Measurements from ENCODE around the gene AMFR. TPM values are rescaled to one million over a fixed set of nuclear protein-coding genes. Genes with fewer than 3 reads are reported as not detected.

Gene AMFR
- total and polyA plus RNA-seq, 2 of the 8 experiments (the other 6 are each of a cell fraction or from before 2014, with no cell fraction given), result 18.6 to 21.7 TPM

GRCh38 chr16:56327071-56327928 is 98.0 kb downstream of the AMFR start:
- H3K18ac ChIP-seq (ENCODE audit: extremely low read depth, low read length), result no peak overlapping the region
- no peaks in the 10 kb centered on the region for H3K79me2 ChIP-seq (ENCODE audit: control insufficient read depth in 1 of 2, insufficient read depth in 2 of 2, low read length in 2 of 2)
- WGBS, 2 experiments (ENCODE audit: extremely low coverage in 1 of 2, insufficient coverage in 1 of 2, insufficient read length in 1 of 2, insufficient replicate concordance in 2 of 2, low coverage in 1 of 2, low lambda C conversion rate in 2 of 2, missing lambda C conversion rate in 1 of 2), result 93% methylated on average over 18 of the region's 18 CpGs; no CpG with 5 or more reads in 1 of the 2 experiments
- H2BK20ac ChIP-seq (ENCODE audit: low read length), result no peak overlapping the region
- no peak overlapping the region for H3K27ac ChIP-seq (ENCODE audit: low read depth, low read length)
- H4K20me1 ChIP-seq (replicated peaks in 1 of 2; ENCODE audit: control insufficient read depth in 1 of 2, insufficient read depth in 2 of 2, low read length in 2 of 2), result peaks cover 0 to 1% of the 10 kb centered on the region in 2 experiments
- no peaks in the 10 kb centered on the region for H3K36me3 ChIP-seq (ENCODE audit: control insufficient read depth in 2 of 4, insufficient read depth in 4 of 4, low read length in 3 of 4)
- H3K56ac ChIP-seq (replicated peaks; ENCODE audit: insufficient read length, low read depth, low read length), result no peak overlapping the region
- H3K9me3 ChIP-seq (ENCODE audit: insufficient read depth in 2 of 2, low read depth in 1 of 2, low read length in 1 of 2), result no peaks in the 10 kb centered on the region
- H3K9ac ChIP-seq (replicated peaks in 1 of 4; ENCODE audit: extremely low read depth in 1 of 4, low read depth in 3 of 4, low read length in 3 of 4), result no peak overlapping the region
- no peak overlapping the region for H3K4me2 ChIP-seq (ENCODE audit: insufficient read depth in 1 of 2, low read depth in 2 of 2, low read length in 2 of 2)
- no peak overlapping the region for H2BK12ac ChIP-seq (ENCODE audit: low read depth, low read length)
- POLR2A ChIA-PET (ENCODE audit: partially characterized antibody), result interaction anchor here (1.6 kb wide), 1 partner anchor 12 kb away, joined by 3 read pairs; no protein-coding TSS in a partner anchor
- H3K4ac ChIP-seq (replicated peaks; ENCODE audit: insufficient read length, low read depth, low read length), result no peak overlapping the region
- H4K91ac ChIP-seq (replicated peaks; ENCODE audit: insufficient read length, low read length), result no peak overlapping the region
- FAIRE-seq (no peak), DNase-seq (ENCODE audit: low read depth in 1 of 2, low spot score in 2 of 2) (no peak)
- no peaks in the 10 kb centered on the region; the same call in 1 of the 2 replicates for H3K23me2 ChIP-seq (ENCODE audit: low read depth, low read length)
- CTCF ChIA-PET (ENCODE audit: partially characterized antibody), result interaction anchor here (0.6 to 7.9 kb wide), 12 partner anchors 10 to 862 kb away, joined by 3 to 61 read pairs (median 4); no protein-coding TSS in a partner anchor
- no peak overlapping the region for H3K14ac ChIP-seq (ENCODE audit: insufficient read length)
- no peaks in the 10 kb centered on the region for H3K4me1 ChIP-seq (replicated peaks in 1 of 4; ENCODE audit: control insufficient read depth in 3 of 4, insufficient read depth in 4 of 4, low read length in 3 of 4)
- H3K27me3 ChIP-seq (replicated peaks in 1 of 4; ENCODE audit: control insufficient read depth in 3 of 4, extremely low read depth in 1 of 4, insufficient read depth in 3 of 4, low read length in 3 of 4), result no peaks in the 10 kb centered on the region
- H2BK120ac ChIP-seq (replicated peaks; ENCODE audit: low read depth, low read length), result no peak overlapping the region
- H2AFZ ChIP-seq (ENCODE audit: low read length), result no peak overlapping the region
- no peak overlapping the region for H2BK5ac ChIP-seq (ENCODE audit: low read depth, low read length)
- no peak overlapping the region for H4K5ac ChIP-seq (ENCODE audit: insufficient read length, low read depth, low read length)
- H2BK15ac ChIP-seq (ENCODE audit: low read length), result no peak overlapping the region
- no peak overlapping the region for H2AK5ac ChIP-seq (ENCODE audit: low read depth, low read length)
- H4K8ac ChIP-seq (ENCODE audit: extremely low read depth, insufficient read depth, low read length), result no peak overlapping the region
- H3K79me1 ChIP-seq (ENCODE audit: low read depth, low read length), result no peaks in the 10 kb centered on the region
- H3K23ac ChIP-seq (ENCODE audit: insufficient read length), result no peak overlapping the region
- no peak overlapping the region for H3K4me3 ChIP-seq (ENCODE audit: extremely low read depth in 1 of 4, insufficient read depth in 2 of 4, low read depth in 3 of 4, low read length in 4 of 4)
- TF ChIP-seq HDAC2 (IDR thresholded peaks at IDR 0.05; ENCODE audit: borderline replicate concordance in 1 of 2, low read depth in 2 of 2, low read length in 2 of 2) (no peak), EP300 (IDR thresholded peaks at IDR 0.05; ENCODE audit: borderline replicate concordance in 1 of 2, low read depth in 2 of 2, low read length in 2 of 2) (no peak), CTCF (IDR thresholded peaks at IDR 0.05; ENCODE audit: control extremely low read depth in 1 of 3, insufficient read depth in 1 of 3, low read depth in 1 of 3, low read length in 3 of 3) (no peak), NRF1 (IDR thresholded peaks at IDR 0.05; ENCODE audit: low read depth, low read length) (no peak), GABPA (IDR thresholded peaks at IDR 0.05; ENCODE audit: borderline replicate concordance, insufficient read depth, low read length) (no peak), SP4 (IDR thresholded peaks at IDR 0.05; ENCODE audit: low read length) (no peak), RNF2 (IDR thresholded peaks at IDR 0.05; ENCODE audit: borderline replicate concordance, low read depth, low read length, missing control alignments, poor library complexity, severe bottlenecking) (no peak), SIX5 (IDR thresholded peaks at IDR 0.05; ENCODE audit: low read depth, low read length) (no peak)
